GM11168 (cell line): ENCODE measurements around the gene FAM219A.

Experiments
- in situ Hi-C: fragments of 300-500 bp; cut with MboI; formaldehyde crosslinking; loops from one replicate; pipeline ENCODE4 v1.12.0; 2022; ENCODE audit warnings: low sequenced_read_pairs; ENCODE audit not compliant: unreplicated experiment

Gene FAM219A

DNA sequence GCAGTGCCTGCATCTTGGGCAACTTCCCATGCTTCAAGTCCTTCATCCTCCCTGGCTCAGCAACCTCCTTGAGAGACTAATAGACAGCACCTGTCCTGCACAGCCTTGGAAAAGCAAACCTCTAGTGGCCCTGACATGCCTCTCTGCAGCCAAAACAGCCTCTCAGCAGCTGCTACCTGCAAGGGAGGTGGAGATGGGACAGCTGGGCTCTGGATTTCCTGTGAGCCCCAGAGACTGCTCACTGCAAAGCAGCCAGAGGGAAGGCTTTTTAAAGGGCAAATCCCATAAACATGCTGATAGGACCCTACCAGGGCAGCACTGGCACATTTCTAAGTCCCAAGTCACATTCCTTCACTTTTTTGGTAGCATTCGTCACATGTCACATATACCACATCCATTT lies 50.2 kb downstream of the FAM219A start:
- in situ Hi-C loops: no loop called here

- in situ Hi-C loops: no loop called here
Measured at GRCh38 chr9:34406219-34406618, 52.2 kb downstream of the FAM219A start.

- in situ Hi-C loops: no loop called here
Measured at GRCh38 chr9:34405719-34406118, 52.7 kb downstream of the FAM219A start.

DNA sequence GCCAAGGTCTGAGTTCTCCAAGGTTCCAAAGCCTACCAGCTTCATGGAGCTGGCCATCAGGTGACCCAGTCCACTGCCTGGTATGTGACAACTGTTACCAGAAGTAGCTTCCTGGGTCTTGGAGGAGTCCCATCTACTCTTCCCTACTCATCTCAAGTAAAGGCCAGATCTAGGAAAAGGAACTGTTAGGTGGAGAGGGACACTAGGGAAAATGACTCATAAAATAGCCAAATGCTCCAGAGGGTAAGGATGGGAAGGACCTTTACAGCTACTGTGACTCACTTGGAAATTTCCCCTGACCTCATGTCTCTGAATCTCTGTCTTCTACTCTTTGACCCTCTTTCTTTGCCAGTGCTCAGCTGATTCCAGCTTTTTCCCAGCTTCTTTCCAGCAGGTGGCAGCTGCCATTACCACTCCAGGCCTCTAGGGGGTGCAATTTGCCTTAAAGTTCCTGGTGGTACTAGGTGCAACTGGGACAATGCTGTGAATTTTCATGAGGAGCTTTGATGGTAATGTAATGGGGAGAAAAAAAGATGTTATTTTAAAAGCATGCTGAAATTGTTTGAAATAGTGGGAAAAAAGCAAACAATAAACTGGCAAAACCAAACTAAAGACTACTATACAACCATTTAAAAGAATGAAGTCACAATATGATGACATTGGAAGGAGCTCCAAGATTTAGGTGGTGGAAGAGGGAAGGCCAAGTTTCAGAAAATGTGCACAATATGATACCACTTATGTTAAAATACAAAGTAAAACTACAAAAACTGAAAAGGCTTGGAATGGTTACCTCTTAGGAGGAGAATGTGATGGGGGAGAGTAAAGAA lies 54.6 kb downstream of the FAM219A start:
- in situ Hi-C loops: no loop called here

GRCh38 chr9:34400686-34401602 lies 57.4 kb downstream of the FAM219A start:
- in situ Hi-C loops: no loop called here

DNA sequence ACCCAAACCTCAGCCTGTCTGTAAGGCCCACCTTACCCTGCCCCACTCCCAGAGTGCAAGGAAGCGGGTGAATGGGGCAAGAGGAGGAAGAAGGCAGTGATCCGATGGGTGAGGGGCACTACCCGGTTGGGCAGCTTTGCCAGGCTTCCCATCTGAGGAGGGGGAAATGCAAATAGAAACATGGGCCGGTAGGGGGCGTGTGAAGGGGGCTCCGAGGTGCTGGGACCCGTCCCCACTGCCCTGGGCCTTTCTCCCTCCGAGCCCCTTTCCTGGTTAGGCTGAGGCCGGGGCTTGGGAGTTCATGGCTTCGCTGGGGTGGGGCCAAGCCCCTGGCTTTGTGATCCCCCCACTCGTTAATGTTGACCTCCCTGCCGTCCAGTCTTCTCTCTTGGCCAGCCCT lies 58.1 kb downstream of the FAM219A start:
- in situ Hi-C loops: no loop called here

DNA sequence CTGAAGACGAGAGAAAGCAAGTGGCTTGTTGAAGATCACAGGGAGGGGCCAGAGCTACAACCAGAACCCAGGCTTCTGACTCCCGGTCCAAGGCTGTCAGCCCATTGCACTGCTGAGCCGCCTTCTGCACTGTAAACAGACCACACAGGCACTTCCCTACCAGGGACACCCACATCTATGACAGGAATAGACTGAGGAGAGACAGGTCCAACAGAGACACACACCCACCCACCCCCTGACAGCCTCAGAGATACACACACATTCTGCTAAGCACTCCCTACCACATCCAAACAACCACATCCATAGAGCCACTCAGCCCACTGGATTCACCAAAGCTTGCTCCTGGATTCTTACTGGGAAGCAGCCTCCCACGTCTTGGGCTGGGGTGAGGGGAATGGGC lies 58.6 kb downstream of the FAM219A start:
- in situ Hi-C loops: no loop called here

DNA sequence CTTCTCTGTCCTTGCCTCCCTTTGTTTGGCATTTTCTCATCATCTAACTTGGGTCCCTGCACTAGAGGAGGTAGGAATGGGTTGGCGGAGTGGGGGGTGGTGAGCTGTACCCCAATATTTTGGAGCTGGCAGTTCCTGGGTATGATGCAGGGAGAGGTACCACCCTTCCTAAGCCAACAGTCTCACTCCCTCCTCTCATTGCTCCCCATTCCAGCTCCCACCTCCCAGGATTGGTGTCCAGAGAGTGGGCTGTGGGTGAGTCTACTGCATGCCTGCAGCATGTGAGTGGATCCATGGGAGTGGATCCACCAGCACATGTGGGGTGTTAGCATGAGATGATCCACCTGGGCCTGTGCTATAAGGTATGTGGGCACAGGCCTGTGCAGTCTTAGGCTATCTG lies 59.5 kb downstream of the FAM219A start:
- in situ Hi-C loops: no loop called here

- in situ Hi-C loops: no loop called here
Measured at GRCh38 chr9:34396276-34397214, 61.8 kb downstream of the FAM219A start.

- in situ Hi-C loops: no loop called here
Measured at GRCh38 chr9:34392511-34392910, 65.9 kb downstream of the FAM219A start.

DNA sequence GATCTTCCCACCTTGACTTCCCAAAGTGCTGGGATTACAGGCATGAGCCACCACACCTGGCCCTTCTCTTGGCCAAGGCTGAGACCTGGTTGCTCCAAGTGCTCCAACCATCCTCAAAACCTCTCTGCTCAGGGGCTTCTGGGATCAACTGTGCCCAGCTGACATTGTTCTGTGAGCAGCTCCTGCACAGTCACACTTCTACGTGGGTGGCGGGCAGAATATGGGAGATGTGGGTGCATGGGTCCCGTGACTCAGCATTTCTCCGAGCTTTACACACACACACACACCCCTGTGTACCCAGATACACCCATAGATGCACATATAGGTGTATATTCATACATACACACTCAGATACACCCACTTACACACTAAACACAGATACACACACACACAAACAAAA lies 71.1 kb downstream of the FAM219A start:
- in situ Hi-C loops: no loop called here

DNA sequence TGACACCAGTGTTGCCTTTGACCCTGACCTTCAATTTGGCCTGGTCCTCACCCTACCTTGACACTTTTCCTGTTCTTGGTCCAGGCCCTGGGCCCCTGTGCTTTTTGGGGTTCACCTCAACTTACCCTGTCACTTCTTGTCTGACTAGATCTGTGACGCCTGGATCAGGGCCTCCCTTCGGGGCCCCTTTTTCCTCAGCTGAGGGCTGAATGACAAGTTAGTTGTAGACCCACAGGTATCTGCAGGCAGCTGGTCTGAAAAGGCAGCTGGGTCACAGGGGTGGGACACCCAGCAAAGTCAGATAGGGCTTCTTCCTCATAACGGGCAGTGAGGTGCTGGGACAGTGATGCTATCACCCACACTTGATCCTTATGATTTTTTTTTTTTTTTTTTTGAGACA lies 71.7 kb downstream of the FAM219A start:
- in situ Hi-C loops: no loop called here

DNA sequence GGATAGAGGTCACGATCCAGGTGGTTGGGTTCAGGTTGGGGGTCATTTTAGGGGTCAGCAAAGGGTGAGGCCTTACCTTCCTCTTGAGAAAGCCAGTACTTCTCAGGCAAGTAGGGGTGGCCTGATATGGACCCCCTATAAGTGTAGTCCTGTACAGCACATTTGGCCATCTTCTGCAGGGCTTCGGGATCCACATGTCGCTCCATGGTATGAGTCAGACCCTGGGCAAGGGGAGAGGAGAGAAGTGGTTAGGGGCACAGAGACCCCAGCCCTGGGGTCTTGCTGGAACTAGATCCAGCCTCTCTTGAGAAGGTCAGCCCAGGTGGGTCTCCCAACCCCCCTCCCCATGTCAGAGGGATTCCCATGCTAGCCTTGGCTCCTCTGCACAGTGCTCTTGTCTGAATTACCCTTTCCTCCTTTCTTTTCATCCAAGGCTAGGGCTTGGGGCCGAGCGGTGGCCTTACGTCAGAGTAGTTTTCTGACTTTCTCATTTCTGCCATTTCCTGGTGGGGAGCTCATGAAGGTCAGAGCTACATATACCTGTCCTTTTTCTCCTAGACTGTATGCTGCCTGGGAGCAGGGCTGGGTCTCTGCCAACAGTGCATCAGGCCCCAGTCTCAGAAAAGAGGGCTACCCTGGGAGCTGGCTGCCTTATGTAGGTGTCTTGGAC lies 72.7 kb downstream of the FAM219A start:
- in situ Hi-C loops: no loop called here

GRCh38 chr9:34384368-34385165 lies 73.8 kb downstream of the FAM219A start:
- in situ Hi-C loops: no loop called here

DNA sequence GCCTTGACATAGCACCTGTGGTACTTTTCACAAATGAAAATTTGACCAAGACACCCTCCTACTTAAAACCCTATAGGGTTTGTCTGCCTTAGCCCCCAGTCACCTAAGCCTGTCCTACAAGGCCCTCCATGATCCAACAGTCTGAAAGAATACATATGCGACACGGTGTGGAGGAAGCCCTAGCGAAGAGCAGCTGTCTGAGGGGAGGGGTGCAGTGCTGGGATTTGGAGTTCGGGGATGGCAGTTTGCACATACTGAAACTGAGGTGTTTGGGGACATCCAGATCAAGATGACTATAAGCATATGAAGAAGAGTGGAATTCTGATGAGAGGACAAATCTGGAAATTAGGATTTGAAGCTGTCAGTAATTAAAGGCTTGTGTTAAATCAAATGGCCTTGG lies 74.5 kb downstream of the FAM219A start:
- in situ Hi-C loops: no loop called here

DNA sequence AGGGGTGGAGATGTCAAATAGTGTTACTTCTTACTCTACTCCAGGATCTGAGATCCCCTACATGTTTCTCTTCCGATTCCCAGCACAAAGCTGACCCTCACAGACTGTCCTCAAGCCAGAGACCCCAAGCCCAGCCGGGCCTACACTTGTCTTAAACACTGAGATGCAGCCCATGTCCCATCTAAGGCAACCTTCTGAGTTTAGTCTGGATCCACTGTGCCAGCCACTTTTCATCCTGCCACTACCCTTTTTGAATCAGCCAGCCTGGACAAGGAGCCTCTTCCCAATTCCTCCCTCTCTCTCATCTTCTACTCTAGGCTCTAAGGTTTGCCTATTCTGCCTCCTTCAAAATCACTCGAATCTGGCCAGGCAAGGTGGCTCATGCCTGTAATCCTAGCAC lies 75.5 kb downstream of the FAM219A start:
- in situ Hi-C loops: no loop called here

GRCh38 chr9:34382054-34382453 lies 76.3 kb downstream of the FAM219A start:
- in situ Hi-C loops: no loop called here

DNA sequence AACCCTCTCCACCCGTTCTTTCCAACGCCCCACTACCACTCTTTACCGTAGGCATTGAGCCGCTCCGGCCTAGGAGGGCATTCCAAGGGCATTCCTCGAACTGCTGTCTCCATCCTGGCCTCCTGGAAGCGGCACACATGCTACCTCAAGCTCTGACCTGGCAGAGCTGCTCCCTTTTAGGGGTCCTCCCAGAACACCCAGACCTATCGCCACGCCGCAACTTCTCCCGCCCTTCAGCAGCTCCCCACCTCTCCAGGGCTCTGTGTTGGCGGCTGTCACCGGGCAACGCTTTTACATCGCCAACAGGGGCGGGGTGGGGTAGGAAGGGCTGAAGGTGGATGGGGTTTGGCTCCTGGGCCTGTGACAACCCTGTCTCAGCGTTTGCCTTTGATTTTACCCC lies 77.0 kb downstream of the FAM219A start:
- in situ Hi-C loops: no loop called here
